Measurements from ENCODE around the gene UBE2A.

The UBE2A gene

GRCh38 chrX:119574394-119575266 lies at the start of gene UBE2A:
TSS of gene UBE2A (plus strand) at chrX:119574563. CDS start at chrX:119574712, 149 bp downstream.
- DNase-seq (ENCODE audit: extremely low read depth, low read depth) = peak; percentile 50
- TF ChIP-seq CTCF (IDR thresholded peaks at IDR 0.05; ENCODE audit: low read depth, low read length, missing control alignments) = peak; percentile 18
- peak within 1 kb of the TSS; percentile 56 for H3K4me3 ChIP-seq (replicated peaks; ENCODE audit: low read depth, low read length)

- DNase-seq (ENCODE audit: extremely low read depth, low read depth) = no peak
Measured at GRCh38 chrX:119529345-119530276, 44.8 kb upstream of the UBE2A start.

GRCh38 chrX:119537487-119537886 lies 36.9 kb upstream of the UBE2A start:
- DNase-seq (ENCODE audit: extremely low read depth, low read depth) = no peak
- no peak overlapping the region for H3K4me3 ChIP-seq (replicated peaks; ENCODE audit: low read depth, low read length)
- TF ChIP-seq CTCF (IDR thresholded peaks at IDR 0.05; ENCODE audit: low read depth, low read length, missing control alignments) = no peak

More at GRCh38 chrX:119529345-119530276, 44.8 kb upstream of the UBE2A start:
- no peak overlapping the region for H3K4me3 ChIP-seq (replicated peaks; ENCODE audit: low read depth, low read length)
- no peak for TF ChIP-seq CTCF (IDR thresholded peaks at IDR 0.05; ENCODE audit: low read depth, low read length, missing control alignments)

- TF ChIP-seq CTCF (IDR thresholded peaks at IDR 0.05; ENCODE audit: low read depth, low read length, missing control alignments) = no peak
- H3K4me3 ChIP-seq (replicated peaks; ENCODE audit: low read depth, low read length) = no peak overlapping the region
- DNase-seq (ENCODE audit: extremely low read depth, low read depth) = no peak
Measured at GRCh38 chrX:119539872-119540271, 34.5 kb upstream of the UBE2A start.

- no peak for TF ChIP-seq CTCF (IDR thresholded peaks at IDR 0.05; ENCODE audit: low read depth, low read length, missing control alignments)
- no peak overlapping the region for H3K4me3 ChIP-seq (replicated peaks; ENCODE audit: low read depth, low read length)
- peak; percentile 27 for DNase-seq (ENCODE audit: extremely low read depth, low read depth)
Measured at GRCh38 chrX:119541188-119541587, 33.2 kb upstream of the UBE2A start.

GRCh38 chrX:119549327-119550016 lies 24.9 kb upstream of the UBE2A start:
- no peak for DNase-seq (ENCODE audit: extremely low read depth, low read depth)
- no peak overlapping the region for H3K4me3 ChIP-seq (replicated peaks; ENCODE audit: low read depth, low read length)
- no peak for TF ChIP-seq CTCF (IDR thresholded peaks at IDR 0.05; ENCODE audit: low read depth, low read length, missing control alignments)

All from HFF-Myc (cell line).